GM12864 (cell line): ENCODE results near the gene HEBP1.
A peak's percentile ranks its signal among the peaks of the same experiment; 100 is the strongest.

Source experiments
- DNase-seq: peaks from one replicate; pipeline ENCODE4 v3.0.0-alpha.2; 2011; ENCODE audit warnings: low read depth
- H3K4me3 ChIP-seq: 2 replicates; pipeline ENCODE4 v1.5.1; 2011; ENCODE audit warnings: mild to moderate bottlenecking, low read depth, low read length, control low read depth
- TF ChIP-seq, protein P1 (sequence below): IDR thresholded peaks from 2 replicates; pipeline ENCODE4 v1.5.1; 2011; ENCODE audit warnings: low read depth, mild to moderate bottlenecking, moderate library complexity, low read length, control low read depth, inconsistent platforms; ENCODE audit errors: missing control alignments

The HEBP1 gene

DNA sequence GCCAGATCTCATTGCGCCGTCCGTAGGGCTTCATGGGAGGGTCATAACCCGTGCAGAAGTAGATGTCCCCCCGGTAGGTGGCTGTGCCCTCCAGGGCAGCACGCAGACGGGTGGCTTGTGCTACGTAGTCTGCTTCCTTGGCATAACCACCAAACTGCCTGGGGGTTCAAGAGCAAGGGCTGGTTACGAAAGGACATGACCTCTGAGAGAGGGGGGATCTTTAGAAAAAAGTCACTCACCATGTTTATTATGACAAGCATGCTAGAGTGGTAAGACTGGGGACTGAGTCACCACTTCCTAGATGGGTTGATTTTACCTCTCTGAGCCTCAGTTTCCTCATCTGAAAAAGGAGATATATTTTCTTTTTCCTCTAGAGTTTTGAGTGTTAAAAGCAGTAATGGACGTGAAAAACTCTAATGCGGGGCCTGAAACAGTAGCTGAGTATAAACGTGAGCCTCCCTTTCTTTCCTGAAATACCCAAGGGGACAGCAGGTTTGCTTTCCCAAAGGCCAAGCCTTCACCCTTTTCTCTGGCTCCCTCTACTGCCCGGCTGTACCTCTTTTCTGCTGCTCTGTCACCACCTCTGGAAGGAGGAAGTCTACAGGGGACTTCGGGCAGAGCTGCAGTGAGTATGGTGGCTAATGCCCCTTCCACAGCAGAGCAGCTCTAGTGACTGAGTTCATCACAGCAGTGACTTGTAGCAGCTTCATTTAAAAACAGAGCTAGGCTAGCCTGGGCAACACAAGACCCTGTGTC is 24.6 kb downstream of the HEBP1 start:
- TF ChIP-seq, protein P1, sequence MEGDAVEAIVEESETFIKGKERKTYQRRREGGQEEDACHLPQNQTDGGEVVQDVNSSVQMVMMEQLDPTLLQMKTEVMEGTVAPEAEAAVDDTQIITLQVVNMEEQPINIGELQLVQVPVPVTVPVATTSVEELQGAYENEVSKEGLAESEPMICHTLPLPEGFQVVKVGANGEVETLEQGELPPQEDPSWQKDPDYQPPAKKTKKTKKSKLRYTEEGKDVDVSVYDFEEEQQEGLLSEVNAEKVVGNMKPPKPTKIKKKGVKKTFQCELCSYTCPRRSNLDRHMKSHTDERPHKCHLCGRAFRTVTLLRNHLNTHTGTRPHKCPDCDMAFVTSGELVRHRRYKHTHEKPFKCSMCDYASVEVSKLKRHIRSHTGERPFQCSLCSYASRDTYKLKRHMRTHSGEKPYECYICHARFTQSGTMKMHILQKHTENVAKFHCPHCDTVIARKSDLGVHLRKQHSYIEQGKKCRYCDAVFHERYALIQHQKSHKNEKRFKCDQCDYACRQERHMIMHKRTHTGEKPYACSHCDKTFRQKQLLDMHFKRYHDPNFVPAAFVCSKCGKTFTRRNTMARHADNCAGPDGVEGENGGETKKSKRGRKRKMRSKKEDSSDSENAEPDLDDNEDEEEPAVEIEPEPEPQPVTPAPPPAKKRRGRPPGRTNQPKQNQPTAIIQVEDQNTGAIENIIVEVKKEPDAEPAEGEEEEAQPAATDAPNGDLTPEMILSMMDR: peak; percentile 49
- DNase-seq: no peak
- H3K4me3 ChIP-seq: no peak overlapping the region

DNA sequence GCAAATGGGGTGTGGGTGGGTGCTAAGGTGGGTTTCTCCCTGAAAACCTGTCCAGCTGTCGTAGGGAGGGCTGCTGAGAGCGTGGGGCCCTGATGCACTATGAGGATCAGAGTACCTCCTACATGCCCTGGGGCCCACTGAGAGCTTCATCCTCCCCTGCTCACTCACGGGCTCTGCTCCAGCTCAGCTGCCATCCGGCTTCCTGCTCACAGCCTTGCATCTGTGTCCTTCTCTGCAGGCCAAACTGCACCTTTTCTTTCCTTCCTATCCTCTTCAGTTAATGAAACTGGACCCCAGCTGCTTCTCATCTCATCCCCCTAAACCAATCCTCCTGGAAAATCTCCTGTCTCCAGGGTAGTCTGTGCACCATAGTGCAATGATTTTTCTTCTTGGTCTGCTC is 25.9 kb downstream of the HEBP1 start:
- TF ChIP-seq, protein P1: no peak
- DNase-seq: no peak
- H3K4me3 ChIP-seq: no peak overlapping the region

DNA sequence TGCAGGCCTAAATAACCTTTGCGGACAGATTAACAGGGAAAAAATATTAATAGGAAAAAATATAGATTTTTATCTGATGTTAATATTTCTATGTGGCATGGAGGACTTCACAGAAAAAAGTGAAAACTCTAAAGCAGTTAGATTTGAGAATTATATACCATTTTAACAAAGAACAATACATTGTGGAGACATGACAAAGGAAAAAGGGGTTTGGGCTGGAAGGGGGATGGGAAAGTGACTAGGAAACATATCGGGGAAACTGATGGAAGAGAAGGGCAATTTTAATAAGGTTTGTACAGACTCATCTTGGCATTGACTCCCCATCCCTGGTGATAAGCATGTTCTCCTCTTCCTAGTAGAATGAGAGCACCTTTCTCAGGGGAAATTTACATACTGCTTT is 27.0 kb downstream of the HEBP1 start:
- H3K4me3 ChIP-seq: no peak overlapping the region
- TF ChIP-seq, protein P1: no peak
- no peak for DNase-seq

DNA sequence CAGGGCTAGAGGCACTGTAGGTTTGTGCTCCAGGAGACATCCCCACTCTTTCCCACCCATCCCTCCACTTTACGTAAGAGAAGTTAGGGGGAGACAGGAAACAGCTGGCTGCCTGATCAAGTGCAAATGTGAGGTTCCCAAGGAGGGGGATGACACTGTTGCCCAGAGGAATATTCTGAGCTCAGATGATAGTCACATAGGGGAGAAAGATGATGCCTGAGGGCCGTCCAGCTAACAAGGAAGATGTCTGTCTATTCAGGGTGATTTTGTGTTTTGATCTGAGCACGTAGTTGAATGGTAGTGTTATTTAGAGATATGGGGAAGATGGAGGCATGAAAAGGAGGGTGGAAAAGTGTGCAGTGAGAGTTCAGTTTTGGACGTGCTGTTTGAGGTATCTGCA is 34.2 kb downstream of the HEBP1 start:
- no peak for DNase-seq
- no peak overlapping the region for H3K4me3 ChIP-seq
- TF ChIP-seq, protein P1: no peak

DNA sequence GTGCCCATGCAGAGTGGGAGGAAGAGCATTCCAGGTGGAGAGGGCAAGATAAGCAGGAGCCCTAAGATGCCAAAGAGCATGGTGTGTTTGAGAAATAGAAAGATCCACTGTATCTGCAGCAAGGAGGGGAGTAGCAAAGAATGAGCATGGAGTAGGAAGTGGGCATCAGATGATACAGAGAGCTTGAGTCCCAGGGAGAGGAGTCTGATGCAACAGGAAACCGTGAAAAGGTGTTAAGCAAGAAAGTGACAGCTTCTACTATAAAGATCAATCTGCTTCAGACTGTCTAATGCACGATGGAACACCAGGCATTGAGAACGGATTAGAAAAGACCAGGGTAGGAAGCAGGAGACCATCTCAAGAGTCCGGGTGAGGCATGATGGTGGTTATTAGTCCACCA is 35.8 kb downstream of the HEBP1 start:
- no peak overlapping the region for H3K4me3 ChIP-seq
- DNase-seq: no peak
- TF ChIP-seq, protein P1: no peak

DNA sequence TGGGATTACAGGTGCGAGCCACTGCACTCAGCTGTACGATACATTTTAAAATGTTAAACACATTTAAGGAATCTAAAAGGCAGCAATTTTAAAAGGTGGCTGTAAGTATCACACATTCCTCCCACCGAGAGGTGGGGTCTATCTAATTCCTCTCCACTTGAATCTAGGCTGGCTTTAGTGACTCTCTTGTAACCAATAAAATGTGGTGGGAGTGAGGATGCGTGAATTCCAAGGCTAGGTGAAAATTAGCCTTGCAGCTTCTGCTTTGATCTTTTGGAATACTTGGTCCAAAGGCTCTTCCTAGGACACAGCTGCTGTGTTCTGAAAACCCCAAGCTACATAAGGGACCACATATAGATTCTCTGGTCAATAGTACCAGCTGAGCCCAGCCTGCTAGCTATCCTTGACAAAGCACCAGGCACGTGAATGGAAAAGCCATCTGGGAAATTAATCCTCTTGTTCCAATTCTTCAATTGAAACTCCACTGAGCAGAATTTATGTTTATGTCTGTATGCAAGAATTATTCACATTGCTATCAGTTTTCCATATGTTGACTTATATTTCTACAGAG is 39.3 kb downstream of the HEBP1 start:
- TF ChIP-seq, protein P1: no peak
- H3K4me3 ChIP-seq: no peak overlapping the region
- DNase-seq: no peak

DNA sequence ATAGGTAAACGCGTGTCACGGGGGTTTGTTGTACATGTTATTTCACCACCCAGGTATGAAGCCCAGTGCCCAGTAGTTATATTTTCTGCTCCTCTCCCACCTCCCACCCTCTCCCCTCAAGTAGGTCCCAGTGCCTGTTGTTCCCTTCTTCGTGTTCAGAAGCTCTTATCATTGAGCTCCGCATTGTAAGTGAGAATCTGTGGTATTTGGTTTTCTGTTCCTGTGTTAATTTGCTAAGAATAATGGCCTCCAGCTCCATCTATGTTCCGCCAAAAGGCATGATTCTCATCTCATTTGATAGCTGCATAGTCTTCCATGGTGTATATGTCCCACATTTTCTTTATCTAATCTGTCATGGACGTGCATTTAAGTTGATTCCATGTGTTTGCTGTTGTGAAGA is 41.2 kb downstream of the HEBP1 start:
- H3K4me3 ChIP-seq: no peak overlapping the region
- TF ChIP-seq, protein P1: no peak
- DNase-seq: no peak
